ENCODE results near the gene GUCY1A2. TPM values are rescaled to one million over a fixed set of nuclear protein-coding genes. Genes with fewer than 3 reads are reported as not detected.

The GUCY1A2 gene
- total RNA-seq, 4 donors from 2014 or later = 3.6 to 8.0 (median 4.0) TPM

GRCh38 chr11:106679581-106679980, 338.7 kb downstream of the GUCY1A2 start:
- no peaks in the 10 kb centered on the region for H3K36me3 ChIP-seq
- no peak overlapping the region for H3K27ac ChIP-seq
- WGBS, 2 donors = 93 to 100% methylated on average over 1 of the region's 1 CpG
- TF ChIP-seq EP300 (IDR thresholded peaks at IDR 0.05) (no peak), POLR2A (IDR thresholded peaks at IDR 0.05) (no peak), CTCF (IDR thresholded peaks at IDR 0.05) (no peak)
- H3K4me1 ChIP-seq = no peaks in the 10 kb centered on the region
- H3K4me3 ChIP-seq = no peak overlapping the region
- no peaks in the 10 kb centered on the region for H3K9me3 ChIP-seq
- DNase-seq (ENCODE audit: low spot score in 2 of 2) = no peak
- no peaks in the 10 kb centered on the region for H3K27me3 ChIP-seq

GRCh38 chr11:106679181-106679580, 339.1 kb downstream of the GUCY1A2 start:
- Histone ChIP-seq H3K4me1 (no peaks in the 10 kb centered on the region), H3K36me3 (no peaks in the 10 kb centered on the region), H3K4me3 (no peak overlapping the region), H3K27ac (no peak overlapping the region), H3K27me3 (no peaks in the 10 kb centered on the region), H3K9me3 (no peaks in the 10 kb centered on the region)
- no peak for DNase-seq (ENCODE audit: low spot score in 2 of 2)
- TF ChIP-seq POLR2A (IDR thresholded peaks at IDR 0.05) = no peak
- TF ChIP-seq EP300 (IDR thresholded peaks at IDR 0.05) = no peak
- no peak for TF ChIP-seq CTCF (IDR thresholded peaks at IDR 0.05)
- WGBS, 2 donors = 74 to 76% methylated on average over 3 of the region's 3 CpGs

DNA sequence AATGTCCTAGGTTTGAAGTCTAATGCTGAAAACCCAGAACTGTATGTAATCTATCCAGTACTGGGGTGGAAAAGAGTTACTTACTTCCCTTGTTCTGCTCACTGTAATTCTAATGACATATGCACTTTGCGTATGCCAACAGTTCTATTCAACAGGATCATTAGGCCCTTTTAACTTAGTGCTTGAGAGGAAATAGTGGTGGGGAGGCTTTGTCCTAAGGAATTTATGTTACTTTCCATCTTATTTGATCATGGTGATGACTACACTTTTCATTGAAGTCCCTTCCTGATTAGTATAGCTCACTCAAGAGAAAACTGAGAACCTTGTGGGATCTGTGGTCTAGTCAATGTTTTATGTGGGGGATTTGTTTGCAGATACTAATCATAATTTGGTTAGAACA, 348.2 kb downstream of the GUCY1A2 start:
- Histone ChIP-seq H3K4me3 (no peak overlapping the region), H3K27me3 (no peaks in the 10 kb centered on the region), H3K4me1 (no peaks in the 10 kb centered on the region), H3K27ac (no peak overlapping the region), H3K9me3 (no peaks in the 10 kb centered on the region), H3K36me3 (no peaks in the 10 kb centered on the region)
- DNase-seq (ENCODE audit: low spot score in 2 of 2) = no peak
- TF ChIP-seq CTCF (IDR thresholded peaks at IDR 0.05) = no peak
- TF ChIP-seq EP300 (IDR thresholded peaks at IDR 0.05) = no peak
- no peak for TF ChIP-seq POLR2A (IDR thresholded peaks at IDR 0.05)
- 76 to 96% methylated on average over 1 of the region's 1 CpG for WGBS, 2 donors

GRCh38 chr11:106668147-106668546, 350.1 kb downstream of the GUCY1A2 start:
- no peak overlapping the region for H3K27ac ChIP-seq
- no peak for DNase-seq (ENCODE audit: low spot score in 2 of 2)
- H3K4me1 ChIP-seq = no peaks in the 10 kb centered on the region
- H3K27me3 ChIP-seq = no peaks in the 10 kb centered on the region
- H3K36me3 ChIP-seq = no peaks in the 10 kb centered on the region
- TF ChIP-seq EP300 (IDR thresholded peaks at IDR 0.05) = no peak
- TF ChIP-seq POLR2A (IDR thresholded peaks at IDR 0.05) = no peak
- TF ChIP-seq CTCF (IDR thresholded peaks at IDR 0.05) = no peak
- H3K4me3 ChIP-seq = no peak overlapping the region
- H3K9me3 ChIP-seq = no peaks in the 10 kb centered on the region
- WGBS, 2 donors = 58 to 71% methylated on average over 2 of the region's 2 CpGs

DNA sequence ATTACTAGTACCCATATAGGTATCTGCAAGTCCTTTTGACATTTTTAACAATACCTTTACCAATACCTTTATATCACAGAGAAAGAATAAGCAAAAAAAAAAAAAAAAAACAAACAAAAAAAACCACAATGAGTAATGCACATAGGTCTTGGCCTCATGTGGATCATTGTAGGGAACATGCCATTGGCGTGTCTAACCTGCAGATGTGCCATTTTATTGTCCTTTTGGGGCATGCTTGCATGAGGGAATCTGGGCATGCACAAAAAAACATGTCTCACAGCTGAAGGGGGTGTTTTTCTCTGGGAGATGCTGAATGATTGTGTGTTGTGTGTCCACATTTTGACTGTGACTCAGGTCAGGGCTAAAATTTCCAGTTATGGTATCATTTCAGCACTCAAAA, 361.6 kb downstream of the GUCY1A2 start:
- no peaks in the 10 kb centered on the region for H3K36me3 ChIP-seq
- no peak for DNase-seq (ENCODE audit: low spot score in 2 of 2)
- H3K27ac ChIP-seq = no peak overlapping the region
- peaks cover 0 to 9% (median 0%) of the 10 kb centered on the region in 4 donors for H3K9me3 ChIP-seq
- H3K27me3 ChIP-seq = no peaks in the 10 kb centered on the region
- H3K4me3 ChIP-seq = no peak overlapping the region
- 69 to 76% methylated on average over 1 of the region's 1 CpG for WGBS, 2 donors
- no peak for TF ChIP-seq EP300 (IDR thresholded peaks at IDR 0.05)
- no peak for TF ChIP-seq CTCF (IDR thresholded peaks at IDR 0.05)
- TF ChIP-seq POLR2A (IDR thresholded peaks at IDR 0.05) = no peak
- no peaks in the 10 kb centered on the region for H3K4me1 ChIP-seq
